T-cell (primary cell): ENCODE results near the gene BICC1. TPM values are rescaled to one million over a fixed set of nuclear protein-coding genes. Genes with fewer than 3 reads are reported as not detected.

Experiments
- ATAC-seq, 4 experiments: fragments of 200-7000 bp in 3 of 4; fragments of 150-1000 bp in 1 of 4; cut with Tn5 transposase; replicated peaks in 1 of 4; 1 replicate in 3 of 4; 2 replicates in 1 of 4; pipeline ENCODE4 v1.10.0; 2021; ENCODE audit warnings: moderate library complexity in 3 of 4, mild to moderate bottlenecking in 2 of 4, moderate number of reproducible peaks in 1 of 4
- CTCF ChIA-PET, 2 donors: fragments of 300-600 bp; sonication (Branson Sonifier 250); formaldehyde crosslinking; loops; one replicate each; lab custom pipeline; 2022; ENCODE audit warnings: antibody characterized with exemption in 2 of 2; lab: Charles Lee
- POLR2A ChIA-PET, 2 donors: fragments of 300-600 bp; sonication (Branson Sonifier 250); formaldehyde crosslinking; loops; one replicate each; lab custom pipeline; 2022; ENCODE audit warnings: antibody characterized with exemption in 2 of 2; lab: Charles Lee
- DNase-seq, 35 experiments: peaks; one replicate each; pipeline versions ENCODE4 v3.0.0 to v3.0.0-alpha.2; 2013 to 2023
- H3K27ac ChIP-seq: one replicate; pipeline ENCODE4 v1.5.1; 2013; ENCODE audit warnings: low read length
- H3K27me3 ChIP-seq, 2 experiments: replicated peaks in 1 of 2; 1 replicate in 1 of 2; 2 replicates in 1 of 2; pipeline versions ENCODE4 v1.6.1 to v1.7.0; 2013; ENCODE audit warnings: low read length in 1 of 2, mixed read lengths in 1 of 2; ENCODE audit not compliant: control insufficient read depth in 2 of 2, insufficient read depth in 2 of 2; ENCODE audit errors: extremely low read depth in 1 of 2
- H3K36me3 ChIP-seq, 2 donors: 1 replicate in 1 of 2; 2 replicates in 1 of 2; pipeline versions ENCODE4 v1.6.1 to v1.7.0; 2013; ENCODE audit warnings: low read length in 1 of 2; ENCODE audit not compliant: control insufficient read depth in 2 of 2, insufficient read depth in 1 of 2; ENCODE audit errors: extremely low read depth in 1 of 2
- H3K4me1 ChIP-seq, 2 experiments: 1 replicate in 1 of 2; 2 replicates in 1 of 2; pipeline versions ENCODE4 v1.6.1 to v1.7.0; 2013; ENCODE audit warnings: low read length in 2 of 2, mixed read lengths in 1 of 2; ENCODE audit not compliant: insufficient read depth in 2 of 2, control insufficient read depth in 1 of 2; ENCODE audit errors: extremely low read depth in 1 of 2
- H3K4me3 ChIP-seq, 2 donors: 1 replicate in 1 of 2; 2 replicates in 1 of 2; pipeline versions ENCODE4 v1.5.1 to v1.7.0; 2013; ENCODE audit warnings: mild to moderate bottlenecking in 2 of 2, low read length in 1 of 2, moderate library complexity in 1 of 2; ENCODE audit not compliant: control insufficient read depth in 1 of 2; ENCODE audit errors: extremely low read depth in 1 of 2
- H3K9me3 ChIP-seq: 2 replicates; pipeline ENCODE4 v1.7.0; 2013
- H3K27ac Mint-ChIP-seq, 2 donors: one replicate each; pipeline ENCODE4 v1.8.0; 2020 to 2021; ENCODE audit warnings: mild to moderate bottlenecking in 2 of 2, mixed read lengths in 2 of 2
- H3K27me3 Mint-ChIP-seq, 2 donors: one replicate each; pipeline ENCODE4 v1.8.0; 2021 to 2022; ENCODE audit warnings: mixed read lengths in 2 of 2
- H3K36me3 Mint-ChIP-seq: one replicate; pipeline ENCODE4 v1.8.0; 2021; ENCODE audit warnings: mixed read lengths
- H3K4me1 Mint-ChIP-seq, 3 donors: one replicate each; pipeline ENCODE4 v1.8.0; 2020 to 2022; ENCODE audit warnings: mixed read lengths in 3 of 3, mild to moderate bottlenecking in 1 of 3
- H3K4me3 Mint-ChIP-seq, 3 donors: one replicate each; pipeline ENCODE4 v1.8.0; 2020 to 2022; ENCODE audit warnings: mild to moderate bottlenecking in 3 of 3, mixed read lengths in 3 of 3, moderate library complexity in 3 of 3
- H3K9me3 Mint-ChIP-seq, 3 donors: one replicate each; pipeline ENCODE4 v1.8.0; 2020 to 2022; ENCODE audit warnings: mixed read lengths in 3 of 3
- WGBS: methylation state at CpG from one replicate; pipeline ENCODE4 v1.1.5; 2013; ENCODE audit warnings: missing lambda C conversion rate; ENCODE audit not compliant: insufficient coverage; 5-methylcytosine and 5-hydroxymethylcytosine counted together
- total RNA-seq, 35 experiments: library from RNA in 6 of 35; stranded (reverse) in 6 of 35; fragments of 120-200 nt in 1 of 35; gene quantifications; one replicate each; pipeline versions ENCODE4 v1.2.1 to v1.2.4 and lab custom pipeline; 2013 to 2026

BICC1 gene
- total RNA-seq, 5 donors from 2014 or later (not counting 1 experiment from before 2014, with no cell fraction given), result 0.06 to 0.09 (median 0.07) TPM; not detected in 2

DNA sequence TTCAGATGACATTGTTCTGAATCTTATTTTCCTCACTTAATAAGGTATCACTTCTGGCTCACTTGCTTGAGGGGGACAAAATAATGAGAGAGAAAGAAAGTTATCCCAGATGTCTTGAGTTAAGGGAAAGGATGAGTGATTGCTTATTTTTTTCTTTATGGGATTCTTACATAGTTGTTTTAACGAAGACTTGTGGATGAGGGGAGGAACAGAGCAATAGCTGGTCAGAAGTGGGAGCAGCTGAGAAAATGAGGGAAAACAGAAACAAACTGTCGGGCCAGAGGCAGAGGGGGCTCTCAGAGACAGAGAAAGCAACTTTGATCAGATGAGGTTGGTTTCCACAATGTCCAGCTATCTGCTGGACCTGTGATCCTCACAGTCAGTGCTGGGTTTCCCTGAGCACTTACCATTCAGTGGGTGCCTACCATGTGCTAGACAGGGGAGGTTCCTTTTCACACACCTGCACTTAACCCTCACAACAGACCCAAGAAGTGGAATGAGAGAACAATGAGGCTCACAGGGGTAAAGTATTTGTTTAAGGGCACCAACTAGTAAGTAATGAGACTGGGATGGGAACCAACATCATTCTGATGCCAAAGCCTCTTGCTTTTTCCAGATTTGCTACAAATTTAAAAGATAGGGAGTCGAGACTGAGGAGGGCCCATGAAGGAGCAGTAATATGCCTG, 64.2 kb downstream of the BICC1 start:
- Histone ChIP-seq H3K27ac (no peak overlapping the region), H3K4me3 (no peak overlapping the region), H3K36me3 (no peaks in the 10 kb centered on the region), H3K27me3 (no peaks in the 10 kb centered on the region), H3K9me3 (no peaks in the 10 kb centered on the region), H3K4me1 (no peaks in the 10 kb centered on the region)
- no peaks in the 10 kb centered on the region for H3K4me1 Mint-ChIP-seq
- 73% methylated on average over 2 of the region's 3 CpGs for WGBS
- no peak overlapping the region for H3K4me3 Mint-ChIP-seq
- no peak for ATAC-seq
- peaks cover 0 to 4% (median 3%) of the 10 kb centered on the region in 3 donors for H3K9me3 Mint-ChIP-seq
- CTCF ChIA-PET, result no interaction called here
- no peaks in the 10 kb centered on the region for H3K36me3 Mint-ChIP-seq
- no peak overlapping the region for H3K27ac Mint-ChIP-seq
- H3K27me3 Mint-ChIP-seq, result peaks cover 0 to 3% of the 10 kb centered on the region in 2 donors
- no peak for DNase-seq
- POLR2A ChIA-PET, result no interaction called here

DNA sequence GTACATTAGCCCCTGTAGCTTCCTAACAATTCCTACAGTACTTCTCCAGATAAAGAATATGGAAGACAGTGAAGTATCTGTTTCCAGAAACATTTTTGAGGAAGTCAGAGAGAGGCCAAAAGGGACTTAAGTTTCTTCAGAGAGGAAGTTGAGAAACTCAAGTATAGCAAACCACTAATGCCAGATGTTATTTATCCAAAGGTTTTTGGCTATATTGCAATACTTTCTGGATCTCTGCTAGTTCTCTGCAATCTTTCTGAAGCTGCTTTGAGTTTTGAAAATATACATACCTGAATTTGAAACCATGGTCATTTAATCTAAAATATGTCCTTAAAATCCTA, 64.7 kb downstream of the BICC1 start:
- Mint-ChIP-seq H3K27me3 (peaks cover 0 to 3% of the 10 kb centered on the region in 2 donors), H3K36me3 (no peaks in the 10 kb centered on the region), H3K4me1 (no peaks in the 10 kb centered on the region), H3K4me3 (no peak overlapping the region), H3K9me3 (peaks cover 0 to 4% (median under 1%) of the 10 kb centered on the region in 3 donors), H3K27ac (no peak overlapping the region)
- H3K27ac ChIP-seq, result no peak overlapping the region
- CTCF ChIA-PET, result no interaction called here
- no peaks in the 10 kb centered on the region for H3K36me3 ChIP-seq
- POLR2A ChIA-PET, result no interaction called here
- no peak for DNase-seq
- no peak for ATAC-seq
- no peaks in the 10 kb centered on the region for H3K9me3 ChIP-seq
- no peak overlapping the region for H3K4me3 ChIP-seq
- H3K4me1 ChIP-seq, result no peaks in the 10 kb centered on the region
- H3K27me3 ChIP-seq, result no peaks in the 10 kb centered on the region

DNA sequence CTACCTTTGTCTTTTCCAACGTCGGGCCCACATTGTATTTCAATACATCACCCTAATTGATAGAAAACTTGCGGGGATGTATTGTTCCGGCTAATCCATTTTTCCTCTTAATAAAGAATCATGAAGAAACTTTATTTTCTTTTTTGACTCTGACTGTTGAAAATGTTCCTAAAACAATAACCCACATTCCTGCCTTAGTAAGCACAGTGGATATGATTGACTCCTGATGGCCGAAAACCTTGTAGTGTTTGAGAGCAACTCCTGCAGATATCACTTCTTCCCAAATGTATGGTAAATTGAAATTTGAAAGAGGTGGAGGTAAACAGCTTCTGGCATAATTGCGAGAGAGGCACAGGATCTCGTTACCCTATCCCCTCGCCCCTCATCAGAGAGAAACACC, 65.7 kb downstream of the BICC1 start:
- no peak overlapping the region for H3K27ac ChIP-seq
- no peak for DNase-seq
- H3K4me3 Mint-ChIP-seq, result no peak overlapping the region
- ATAC-seq, result no peak
- H3K36me3 ChIP-seq, result no peaks in the 10 kb centered on the region
- no peak overlapping the region for H3K27ac Mint-ChIP-seq
- H3K4me3 ChIP-seq, result no peak overlapping the region
- H3K27me3 ChIP-seq, result no peaks in the 10 kb centered on the region
- ChIA-PET POLR2A (no interaction called here), CTCF (no interaction called here)
- H3K9me3 Mint-ChIP-seq, result peaks cover 0 to 3% (median 0%) of the 10 kb centered on the region in 3 donors
- no peaks in the 10 kb centered on the region for H3K4me1 ChIP-seq
- H3K36me3 Mint-ChIP-seq, result no peaks in the 10 kb centered on the region
- 100% methylated on average over 2 of the region's 8 CpGs for WGBS
- no peaks in the 10 kb centered on the region for H3K9me3 ChIP-seq
- no peaks in the 10 kb centered on the region for H3K4me1 Mint-ChIP-seq
- H3K27me3 Mint-ChIP-seq, result peaks cover 0 to 3% of the 10 kb centered on the region in 2 donors

DNA sequence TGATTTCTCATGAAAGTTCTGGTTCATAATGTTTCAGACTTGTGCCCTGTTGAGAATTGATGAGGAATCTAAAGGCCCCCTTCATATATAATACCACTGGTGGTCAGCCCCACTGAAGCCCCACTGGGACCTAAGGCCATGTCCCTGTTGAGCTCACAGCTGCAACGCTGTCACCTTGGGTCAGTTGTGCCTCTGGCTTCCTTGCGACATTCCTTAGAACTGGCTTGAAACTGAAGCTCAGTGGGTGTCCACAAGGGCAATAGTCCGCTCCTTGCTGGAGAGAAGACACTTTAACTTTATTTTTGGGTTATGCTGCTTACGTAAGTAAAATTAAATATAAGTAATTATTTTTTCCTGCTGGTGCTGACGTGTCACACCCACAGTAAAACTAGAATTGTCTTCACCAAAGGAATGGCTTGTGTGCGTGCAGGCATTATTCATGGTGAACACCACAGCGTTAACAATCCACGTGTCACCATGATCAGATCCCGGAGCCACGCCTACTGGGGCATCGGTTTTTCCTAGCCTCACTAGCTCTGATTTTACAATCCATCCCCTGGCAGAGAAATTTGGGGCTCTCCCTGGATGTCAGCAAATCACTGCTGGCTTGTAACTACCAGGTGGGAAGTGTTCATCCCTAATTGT, 66.5 kb downstream of the BICC1 start:
- 93% methylated on average over 7 of the region's 11 CpGs for WGBS
- no peak overlapping the region for H3K4me3 ChIP-seq
- ChIA-PET POLR2A (no interaction called here), CTCF (no interaction called here)
- H3K27ac Mint-ChIP-seq, result no peak overlapping the region
- H3K4me3 Mint-ChIP-seq, result no peak overlapping the region
- no peaks in the 10 kb centered on the region for H3K4me1 Mint-ChIP-seq
- no peaks in the 10 kb centered on the region for H3K9me3 ChIP-seq
- H3K4me1 ChIP-seq, result no peaks in the 10 kb centered on the region
- DNase-seq (no peak), ATAC-seq (no peak)
- peaks cover 0 to 3% (median 2%) of the 10 kb centered on the region in 3 donors for H3K9me3 Mint-ChIP-seq
- H3K36me3 Mint-ChIP-seq, result no peaks in the 10 kb centered on the region
- H3K27me3 Mint-ChIP-seq, result peaks cover 1 to 3% of the 10 kb centered on the region in 2 donors
- H3K27ac ChIP-seq, result no peak overlapping the region
- no peaks in the 10 kb centered on the region for H3K27me3 ChIP-seq
- no peaks in the 10 kb centered on the region for H3K36me3 ChIP-seq

DNA sequence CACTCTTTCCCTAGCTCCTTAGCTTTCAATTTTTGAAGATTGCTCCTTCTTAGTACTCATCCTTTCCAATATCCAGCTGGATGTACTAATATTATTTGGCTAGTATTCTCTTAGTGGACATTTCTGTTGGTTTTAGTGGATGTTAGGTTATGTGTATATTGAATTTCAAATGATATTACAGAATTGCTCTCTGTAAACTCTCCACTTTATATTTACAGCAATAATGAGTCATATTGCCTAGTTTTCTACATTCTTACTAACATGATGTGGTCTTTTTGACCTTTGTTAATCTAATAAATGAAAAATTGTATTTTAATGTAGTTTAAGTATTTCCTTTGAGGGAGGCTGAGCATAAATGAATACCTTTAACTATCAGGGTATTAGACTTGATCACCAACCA, 69.4 kb downstream of the BICC1 start:
- ChIA-PET POLR2A (no interaction called here), CTCF (no interaction called here)
- Histone ChIP-seq H3K27ac (no peak overlapping the region), H3K27me3 (no peaks in the 10 kb centered on the region), H3K4me3 (no peak overlapping the region), H3K36me3 (no peaks in the 10 kb centered on the region), H3K9me3 (no peaks in the 10 kb centered on the region), H3K4me1 (no peaks in the 10 kb centered on the region)
- no peak for ATAC-seq
- Mint-ChIP-seq H3K36me3 (no peaks in the 10 kb centered on the region), H3K4me3 (no peak overlapping the region), H3K4me1 (no peaks in the 10 kb centered on the region), H3K27ac (no peak overlapping the region), H3K27me3 (peaks cover 1 to 3% of the 10 kb centered on the region in 2 donors), H3K9me3 (peaks cover 0 to 3% (median 2%) of the 10 kb centered on the region in 3 donors)
- DNase-seq, result no peak

DNA sequence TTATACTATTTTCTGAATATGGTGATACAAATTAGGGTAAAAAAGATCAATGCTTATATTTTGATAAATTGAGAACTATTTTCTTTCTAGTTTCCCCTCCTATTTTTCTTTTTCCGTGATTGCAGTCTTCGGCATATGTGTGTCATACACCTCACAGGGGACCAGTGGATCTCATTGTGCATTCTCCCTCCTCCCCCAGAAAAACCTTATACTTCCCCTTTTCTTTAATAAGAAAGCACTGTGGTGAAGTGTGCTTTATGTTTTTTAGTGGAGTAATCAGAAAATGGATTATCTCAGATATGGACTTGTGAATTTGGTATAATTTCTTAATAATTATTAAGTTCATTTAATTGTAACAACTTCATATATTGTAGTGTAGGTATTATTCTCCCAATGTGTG, 72.8 kb downstream of the BICC1 start:
- no peak for ATAC-seq
- peaks cover 4 to 7% of the 10 kb centered on the region in 2 donors for H3K27me3 Mint-ChIP-seq

More for the DNA sequence above, 72.8 kb downstream of the BICC1 start:
- Mint-ChIP-seq H3K4me1 (no peaks in the 10 kb centered on the region), H3K36me3 (no peaks in the 10 kb centered on the region), H3K9me3 (peaks cover 0 to 3% (median 2%) of the 10 kb centered on the region in 3 donors), H3K27ac (no peak overlapping the region), H3K4me3 (no peak overlapping the region)
- ChIA-PET POLR2A (no interaction called here), CTCF (no interaction called here)
- Histone ChIP-seq H3K4me1 (no peaks in the 10 kb centered on the region), H3K9me3 (no peaks in the 10 kb centered on the region), H3K4me3 (no peak overlapping the region), H3K36me3 (no peaks in the 10 kb centered on the region), H3K27ac (no peak overlapping the region), H3K27me3 (peaks cover 0 to 7% of the 10 kb centered on the region in 2 experiments)
- no peak for DNase-seq
- WGBS, result no CpG with 5 or more reads among the region's 2 CpGs
